ENCODE results near the gene CABLES2.

- TF ChIP-seq CTCF (IDR thresholded peaks at IDR 0.05), result no peak
- no peak for TF ChIP-seq POLR2A (IDR thresholded peaks at IDR 0.05)
These were observed 60.5 kb downstream of the CABLES2 start for GRCh38 chr20:62346398-62347150.
